Nephron progenitor cell (in vitro differentiated cells): ENCODE data around the gene PDE6B.
A peak's percentile ranks its signal among the peaks of the same experiment; 100 is the strongest.

Experiments
- DNase-seq: peaks from one replicate; pipeline ENCODE4 v3.0.0; 2021
- H3K27ac Mint-ChIP-seq: 2 replicates; pipeline ENCODE4 v1.8.0; 2021; ENCODE audit warnings: mild to moderate bottlenecking, moderate library complexity, mixed read lengths
- H3K27me3 Mint-ChIP-seq: 2 replicates; pipeline ENCODE4 v1.8.0; 2021; ENCODE audit warnings: mild to moderate bottlenecking, low read depth, mixed read lengths; ENCODE audit not compliant: poor library complexity
- H3K36me3 Mint-ChIP-seq: 2 replicates; pipeline ENCODE4 v1.8.0; 2021; ENCODE audit warnings: low read depth, mixed read lengths
- H3K4me1 Mint-ChIP-seq: 2 replicates; pipeline ENCODE4 v1.8.0; 2021; ENCODE audit warnings: mixed read lengths
- H3K4me3 Mint-ChIP-seq: 2 replicates; pipeline ENCODE4 v1.8.0; 2021; ENCODE audit warnings: mild to moderate bottlenecking, moderate library complexity, mixed read lengths
- H3K9me3 Mint-ChIP-seq: 2 replicates; pipeline ENCODE4 v1.8.0; 2021; ENCODE audit warnings: mild to moderate bottlenecking, moderate library complexity, mixed read lengths
- CTCF ChIP-seq: fragments of 200-600 bp; sonication (generic); IDR thresholded peaks from 2 replicates; pipeline ENCODE4 v1.5.0; 2021; ENCODE audit warnings: antibody characterized with exemption

The PDE6B gene

DNA sequence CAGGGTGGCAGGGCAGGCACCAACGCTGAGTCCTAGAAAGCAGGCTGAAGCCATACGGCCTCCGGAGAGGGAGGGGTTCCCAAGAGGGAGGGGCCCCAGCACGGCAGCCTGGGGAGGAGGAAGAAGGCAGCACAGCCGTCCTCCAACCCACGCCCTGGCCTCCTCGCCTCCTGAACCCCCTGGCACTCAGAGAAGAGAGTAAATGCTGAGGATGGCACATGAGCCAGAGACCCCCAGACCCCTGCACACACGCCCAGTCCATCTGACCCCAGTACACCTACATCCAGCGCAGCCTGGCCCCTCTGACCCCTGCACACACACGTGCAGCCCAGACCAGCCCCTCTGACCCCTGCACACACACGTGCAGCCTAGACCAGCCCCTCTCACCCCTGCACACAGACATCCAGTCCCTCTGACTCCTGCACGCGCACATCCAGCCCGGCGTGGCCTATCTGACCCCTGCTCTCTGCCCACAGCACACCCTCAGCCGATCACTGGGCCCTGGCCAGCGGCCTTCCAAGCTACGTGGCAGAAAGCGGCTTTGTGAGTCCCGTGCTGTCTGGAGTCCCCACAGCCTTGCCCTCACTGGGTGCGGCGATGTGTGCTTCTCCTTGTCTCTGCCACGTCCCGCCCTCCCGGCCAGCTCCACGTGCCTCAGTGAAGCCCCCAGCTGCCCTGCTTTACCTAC, 30.2 kb downstream of the PDE6B start:
- no peak for DNase-seq
- Mint-ChIP-seq H3K4me1 (peaks cover 36% of the 10 kb centered on the region), H3K27me3 (peaks cover 7% of the 10 kb centered on the region), H3K9me3 (no peaks in the 10 kb centered on the region), H3K27ac (peak overlapping the region; percentile 59), H3K36me3 (peaks cover 15% of the 10 kb centered on the region), H3K4me3 (no peak overlapping the region)
- no peak for TF ChIP-seq CTCF

DNA sequence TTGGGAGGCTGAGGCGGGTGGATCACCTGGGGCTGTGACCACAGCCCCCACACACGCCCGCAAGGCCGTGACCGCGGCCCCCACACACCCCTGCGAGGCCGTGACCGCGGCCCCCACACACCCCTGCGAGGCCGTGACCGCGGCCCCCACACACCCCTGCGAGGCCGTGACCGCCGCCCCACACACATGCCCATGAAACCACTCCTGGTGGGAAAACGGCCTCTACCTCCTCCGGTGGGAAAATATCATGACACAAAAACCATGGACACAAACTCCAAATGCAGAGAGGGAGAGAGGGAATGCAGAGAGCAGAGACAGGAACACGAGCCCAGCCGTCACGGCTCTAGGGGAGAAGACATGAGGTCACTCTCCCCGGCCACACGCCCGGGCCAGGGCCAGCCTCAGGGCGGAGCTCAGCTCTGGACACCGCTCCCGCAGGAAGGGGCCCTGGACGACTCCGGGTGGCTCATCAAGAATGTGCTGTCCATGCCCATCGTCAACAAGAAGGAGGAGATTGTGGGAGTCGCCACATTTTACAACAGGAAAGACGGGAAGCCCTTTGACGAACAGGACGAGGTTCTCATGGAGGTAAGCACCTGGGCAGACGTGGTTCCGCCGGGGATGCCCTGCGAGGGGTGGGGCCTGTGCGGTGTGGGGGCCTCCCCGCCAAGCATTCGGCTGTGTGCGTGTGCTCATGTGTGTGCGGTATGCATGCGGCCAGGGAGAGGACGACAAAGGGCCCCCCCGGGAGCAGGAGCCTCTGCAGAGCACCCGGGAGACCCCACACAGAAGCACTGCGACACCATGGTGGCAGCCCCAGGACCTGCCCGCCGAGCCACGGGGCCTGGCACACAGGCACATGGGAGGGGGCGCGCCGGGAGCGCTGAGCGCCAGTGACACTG, 31.3 kb downstream of the PDE6B start:
- no peak for DNase-seq
- Mint-ChIP-seq H3K27ac (peak overlapping the region; percentile 41), H3K4me3 (no peak overlapping the region), H3K9me3 (no peaks in the 10 kb centered on the region), H3K36me3 (peaks cover 21% of the 10 kb centered on the region), H3K4me1 (peaks cover 30% of the 10 kb centered on the region), H3K27me3 (peaks cover 11% of the 10 kb centered on the region)
- TF ChIP-seq CTCF = no peak

DNA sequence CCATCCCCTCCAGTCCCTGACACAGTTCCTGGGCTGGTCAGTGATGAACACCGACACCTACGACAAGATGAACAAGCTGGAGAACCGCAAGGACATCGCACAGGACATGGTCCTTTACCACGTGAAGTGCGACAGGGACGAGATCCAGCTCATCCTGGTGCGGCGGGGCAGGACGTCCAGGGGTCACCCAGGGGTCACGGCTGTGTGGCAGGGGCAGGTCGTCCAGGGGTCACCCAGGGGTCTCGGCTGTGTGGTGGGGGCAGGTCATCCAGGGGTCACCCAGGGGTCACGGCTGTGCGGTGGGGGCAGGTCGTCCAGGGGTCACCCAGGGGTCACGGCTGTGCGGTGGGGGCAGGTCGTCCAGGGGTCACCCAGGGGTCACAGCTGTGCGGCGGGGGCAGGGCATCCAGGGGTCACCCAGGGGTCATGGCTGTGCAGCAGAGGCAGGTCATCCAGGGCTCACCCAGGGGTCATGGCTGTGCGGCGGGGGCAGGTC, 32.0 kb downstream of the PDE6B start:
- no peak overlapping the region for H3K4me3 Mint-ChIP-seq
- H3K27me3 Mint-ChIP-seq = peaks cover 8% of the 10 kb centered on the region
- H3K27ac Mint-ChIP-seq = no peak overlapping the region
- peaks cover 23% of the 10 kb centered on the region for H3K4me1 Mint-ChIP-seq
- DNase-seq = no peak
- peaks cover 21% of the 10 kb centered on the region for H3K36me3 Mint-ChIP-seq
- no peaks in the 10 kb centered on the region for H3K9me3 Mint-ChIP-seq
- no peak for TF ChIP-seq CTCF

DNA sequence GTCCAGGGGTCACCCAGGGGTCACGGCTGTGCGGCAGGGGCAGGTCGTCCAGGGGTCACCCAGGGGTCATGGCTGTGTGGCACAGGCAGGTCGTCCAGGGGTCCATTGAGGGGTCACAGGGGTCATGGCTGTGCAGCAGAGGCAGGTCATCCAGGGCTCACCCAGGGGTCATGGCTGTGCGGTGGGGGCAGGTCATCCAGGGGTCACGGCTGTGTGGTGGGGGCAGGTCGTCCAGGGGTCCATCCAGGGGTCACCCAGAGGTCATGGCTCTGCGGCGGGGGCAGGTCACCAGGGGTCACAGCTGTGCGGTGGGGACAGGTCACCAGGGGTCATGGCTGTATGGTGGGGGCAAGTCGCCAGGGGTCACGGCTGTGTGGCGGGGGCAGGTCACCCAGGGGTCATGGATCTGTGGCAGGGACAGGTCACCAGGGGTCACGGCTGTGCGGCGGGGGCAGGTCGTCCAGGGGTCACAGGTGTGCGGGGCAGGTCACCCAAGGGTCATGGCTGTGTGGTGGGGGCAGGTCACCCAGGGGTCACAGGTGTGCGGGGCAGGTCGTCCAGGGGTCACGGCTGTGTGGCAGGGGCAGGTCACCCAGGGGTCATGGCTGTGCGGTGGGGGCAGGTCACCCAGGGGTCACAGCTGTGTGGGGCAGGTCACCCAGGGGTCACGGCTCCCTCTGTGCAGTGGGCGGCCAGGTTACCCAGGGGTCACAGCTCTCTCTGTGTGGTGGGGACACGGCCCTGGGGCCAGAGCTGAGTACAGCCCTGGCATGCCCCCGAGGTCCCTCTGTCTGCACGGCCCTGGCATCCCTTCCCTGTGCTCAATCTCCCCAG, 32.7 kb downstream of the PDE6B start:
- H3K36me3 Mint-ChIP-seq = peaks cover 21% of the 10 kb centered on the region
- no peak for TF ChIP-seq CTCF
- no peak overlapping the region for H3K4me3 Mint-ChIP-seq
- H3K27ac Mint-ChIP-seq = no peak overlapping the region
- H3K9me3 Mint-ChIP-seq = no peaks in the 10 kb centered on the region
- DNase-seq = no peak
- H3K27me3 Mint-ChIP-seq = peaks cover 8% of the 10 kb centered on the region
- peaks cover 22% of the 10 kb centered on the region for H3K4me1 Mint-ChIP-seq

- Mint-ChIP-seq H3K4me1 (peaks cover 22% of the 10 kb centered on the region), H3K9me3 (no peaks in the 10 kb centered on the region), H3K27me3 (peaks cover 8% of the 10 kb centered on the region), H3K36me3 (peaks cover 21% of the 10 kb centered on the region), H3K27ac (peak overlapping the region; percentile 28), H3K4me3 (no peak overlapping the region)
- no peak for TF ChIP-seq CTCF
- no peak for DNase-seq
Measured at GRCh38 chr4:658681-659667, 33.6 kb downstream of the PDE6B start.
